Stimulated activated CD8-positive, alpha-beta memory T cell treated with anti-CD3 and anti-CD28 coated beads, Interleukin-15, amount 100 ng/mL, for 24 hours (primary cell): ENCODE measurements around the gene TRIP13.
"Not testable (repeated sequence)": the region's sequence is repeated elsewhere in the genome, so short reads cannot be mapped to it uniquely, and the experiment has no call there.

Experiments used
- DNase-seq: peaks from one replicate; pipeline ENCODE4 v3.0.0-alpha.2; 2020; ENCODE audit warnings: low read depth

Gene TRIP13

GRCh38 chr5:937151-937924 lies 44.7 kb downstream of the TRIP13 start:
- no peak for DNase-seq

GRCh38 chr5:939368-939767 lies 46.7 kb downstream of the TRIP13 start:
- no peak for DNase-seq

DNA sequence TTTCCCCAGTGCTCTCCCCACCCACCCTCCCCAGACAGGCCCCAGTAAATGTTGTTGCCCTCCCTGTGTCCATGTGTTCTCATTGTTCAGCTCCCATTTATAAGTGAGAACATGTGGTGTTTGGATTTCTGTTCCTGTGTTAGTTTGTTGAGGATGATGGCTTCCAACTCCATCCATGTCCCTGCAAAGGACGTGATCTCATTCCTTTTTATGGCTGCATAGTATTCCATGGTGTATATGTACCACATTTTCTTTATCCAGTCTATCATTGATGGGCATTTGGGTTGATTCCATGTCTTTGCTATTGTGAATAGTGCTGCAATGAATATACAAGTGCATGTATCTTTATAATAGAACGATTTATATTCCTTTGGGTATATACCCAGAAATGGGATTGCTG lies 48.1 kb downstream of the TRIP13 start:
- DNase-seq = not testable (repeated sequence)

DNA sequence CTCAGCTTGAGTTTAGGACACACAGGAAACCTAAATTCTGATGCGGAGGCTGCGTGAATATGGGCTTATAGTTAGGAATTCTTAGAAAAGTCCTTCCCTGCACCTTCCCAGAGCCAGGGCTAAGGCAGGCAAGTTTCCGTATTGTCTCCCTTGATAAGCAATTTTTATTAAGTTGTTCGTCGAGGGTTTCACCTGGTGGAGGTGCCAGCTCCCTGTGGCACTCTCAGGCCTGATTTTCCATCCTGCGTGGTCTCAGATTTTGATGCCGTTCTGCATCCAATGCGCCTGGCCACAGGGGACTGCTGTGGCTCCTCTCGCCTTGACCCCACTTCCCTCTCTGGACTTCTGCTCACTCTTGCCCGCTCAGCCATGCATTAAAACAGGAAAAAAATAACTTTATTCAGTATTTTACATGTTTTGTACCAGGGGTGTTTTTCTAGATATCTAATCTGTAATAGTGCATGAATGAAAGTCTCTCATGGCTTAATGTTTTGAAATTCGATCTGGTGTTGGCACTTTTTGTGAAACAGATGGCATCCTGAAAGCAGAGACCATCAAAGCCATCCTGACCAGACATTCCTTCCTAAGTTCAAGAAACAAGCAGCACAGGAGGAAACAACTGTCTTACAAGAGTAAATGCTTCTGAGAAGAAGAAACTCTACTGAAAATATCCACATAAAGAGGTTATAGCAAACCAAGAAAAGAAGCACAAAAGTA lies 50.7 kb downstream of the TRIP13 start:
- no peak for DNase-seq

DNA sequence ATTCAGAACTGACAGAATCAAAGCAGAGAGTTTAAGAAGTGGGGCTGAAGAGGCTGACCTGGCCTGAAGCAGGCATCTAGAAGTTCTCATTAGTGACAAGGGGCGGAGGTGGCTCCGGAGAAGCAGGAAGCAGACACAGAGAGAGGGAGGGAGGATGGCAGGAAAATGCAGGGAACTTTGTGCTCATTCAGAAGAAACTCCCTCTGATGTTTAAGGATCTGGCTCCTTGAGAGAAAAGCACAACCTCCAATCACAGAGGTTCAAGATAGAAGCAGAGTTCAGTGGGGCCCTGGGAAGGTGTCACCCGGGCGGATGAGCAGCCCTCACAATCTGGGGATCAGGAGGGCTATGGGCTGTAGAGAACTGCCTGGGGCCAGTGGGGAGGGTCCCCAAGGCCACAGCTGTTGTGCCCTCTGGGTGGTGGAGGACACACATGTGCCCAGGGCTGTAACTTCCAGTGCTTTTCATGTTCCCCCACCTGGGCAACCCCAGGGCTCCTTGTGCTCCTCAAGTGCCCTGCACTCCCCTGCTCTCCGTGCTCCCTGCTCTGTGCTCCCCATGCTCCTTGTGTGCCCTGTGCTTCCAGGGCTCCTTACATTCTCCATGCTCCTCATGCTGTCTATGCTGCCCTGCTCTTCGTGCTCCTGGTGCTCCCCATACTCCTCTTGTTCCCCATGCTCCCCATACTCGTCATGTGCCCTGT lies 51.4 kb downstream of the TRIP13 start:
- no peak for DNase-seq

- DNase-seq = no peak
Observed at GRCh38 chr5:944621-944927, 51.9 kb downstream of the TRIP13 start.

DNA sequence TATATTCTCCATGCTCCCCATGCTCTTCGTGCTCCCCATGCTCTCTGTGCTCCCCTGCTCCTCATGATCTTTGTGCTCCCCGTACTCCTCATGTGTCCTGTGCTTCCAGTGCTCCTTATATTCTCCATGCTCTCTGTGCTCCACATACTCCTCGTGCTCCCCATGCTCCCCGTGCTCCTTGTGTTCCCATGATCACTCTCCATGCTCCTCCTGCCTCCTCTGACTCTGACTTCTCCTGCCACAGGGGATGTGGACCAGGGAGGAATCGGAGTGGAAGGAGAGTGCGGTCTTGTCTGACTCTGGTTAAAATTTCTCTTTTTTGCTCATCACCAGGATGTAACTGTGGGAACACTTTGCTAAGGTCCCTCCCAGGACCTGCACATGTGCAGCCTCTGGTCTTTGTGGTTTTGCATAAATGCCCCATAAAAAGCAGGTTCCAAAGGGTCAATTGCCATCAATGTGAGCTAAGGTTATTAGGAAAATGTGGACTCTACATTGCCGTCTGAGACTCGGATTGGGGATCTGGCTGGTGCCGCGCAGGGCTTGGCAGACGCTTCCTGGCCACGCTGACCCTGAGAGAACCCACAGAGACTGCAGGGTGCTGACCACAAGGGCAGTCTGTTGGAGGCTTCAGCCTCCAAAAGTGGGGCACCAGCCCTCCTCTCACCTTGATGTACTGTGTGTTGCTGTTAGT lies 52.5 kb downstream of the TRIP13 start:
- no peak for DNase-seq

DNA sequence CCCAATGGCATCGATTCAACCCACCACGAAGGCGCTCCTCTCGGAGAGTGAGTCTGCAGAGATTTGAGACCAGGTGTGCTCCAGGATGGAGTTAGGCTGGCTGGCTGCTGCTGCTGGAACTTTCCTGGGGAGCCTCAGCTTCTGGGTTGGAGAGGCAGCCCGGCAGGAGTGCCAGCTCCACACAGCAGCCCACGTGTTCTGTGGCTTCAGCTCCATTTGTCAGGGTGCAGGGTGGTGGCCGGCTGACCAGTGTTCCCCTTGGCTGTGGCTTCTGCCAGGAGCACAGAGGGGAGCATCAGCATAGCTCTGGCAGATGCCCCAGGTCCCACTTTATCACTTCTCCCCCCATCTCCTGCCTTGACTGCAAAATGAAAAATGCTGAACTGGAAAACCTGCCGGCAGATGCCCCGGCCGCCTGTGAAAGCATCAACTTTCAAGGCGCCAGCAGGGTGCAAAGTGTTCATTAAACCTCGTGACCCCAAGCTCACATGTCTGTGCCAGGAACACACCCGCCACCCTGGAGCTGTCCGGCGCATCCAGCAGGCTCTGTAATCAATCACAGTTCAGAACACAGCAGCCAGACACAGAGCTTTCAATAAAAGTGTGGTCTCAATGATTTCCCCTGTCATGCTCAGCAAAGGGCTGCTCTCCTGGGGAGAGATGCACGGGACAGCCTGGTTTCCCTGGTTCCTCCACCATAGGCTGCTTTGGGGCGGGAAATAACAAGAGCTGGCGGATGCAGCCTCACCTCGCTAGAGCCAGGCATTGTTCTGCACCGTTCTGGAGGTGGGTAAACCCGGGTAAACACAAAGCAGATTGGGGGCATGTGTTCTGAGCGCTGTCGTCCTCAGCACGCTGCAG lies 53.2 kb downstream of the TRIP13 start:
- DNase-seq = no peak

- no peak for DNase-seq
Observed at GRCh38 chr5:946720-947625, 54.3 kb downstream of the TRIP13 start.

DNA sequence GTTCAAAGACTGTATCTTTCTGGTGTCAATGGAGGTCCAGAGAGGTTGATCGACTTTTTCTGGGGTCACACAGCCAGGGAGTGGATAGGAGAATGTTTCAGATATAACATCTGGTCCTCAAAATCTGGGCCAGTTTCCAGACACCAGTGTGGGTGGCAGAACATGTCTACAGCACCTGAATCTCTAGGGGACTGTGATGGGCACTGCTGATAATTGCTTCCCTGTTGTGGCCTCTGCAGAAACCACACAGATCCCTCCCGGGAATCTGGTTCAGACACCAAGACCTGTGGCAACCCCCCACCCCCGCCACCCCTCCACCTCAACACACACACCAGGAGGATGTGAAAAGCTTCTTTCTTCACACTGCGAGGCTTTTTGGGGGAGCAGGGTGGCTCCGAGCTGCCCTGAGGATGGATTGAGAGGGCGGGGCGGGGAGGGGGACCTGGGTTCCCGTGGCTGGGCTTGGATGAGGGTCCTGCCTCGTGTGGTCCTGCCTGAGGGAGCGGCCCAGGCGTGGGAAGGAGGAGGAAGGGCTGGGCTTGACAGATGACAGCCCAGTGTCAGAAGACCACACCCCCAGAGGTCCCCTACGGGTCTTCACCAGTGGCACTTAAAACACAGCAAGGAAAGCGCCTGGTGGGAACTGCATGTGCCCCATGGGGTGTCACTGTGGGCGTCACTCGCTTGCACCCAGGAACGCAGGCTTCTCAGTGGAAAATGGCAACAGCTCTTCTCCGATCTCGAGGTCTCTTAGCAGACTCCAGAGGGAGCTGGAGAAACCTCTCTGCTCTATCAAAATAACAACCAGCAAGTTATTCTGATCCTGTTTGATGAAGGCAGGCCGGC lies 55.2 kb downstream of the TRIP13 start:
- DNase-seq = no peak

DNA sequence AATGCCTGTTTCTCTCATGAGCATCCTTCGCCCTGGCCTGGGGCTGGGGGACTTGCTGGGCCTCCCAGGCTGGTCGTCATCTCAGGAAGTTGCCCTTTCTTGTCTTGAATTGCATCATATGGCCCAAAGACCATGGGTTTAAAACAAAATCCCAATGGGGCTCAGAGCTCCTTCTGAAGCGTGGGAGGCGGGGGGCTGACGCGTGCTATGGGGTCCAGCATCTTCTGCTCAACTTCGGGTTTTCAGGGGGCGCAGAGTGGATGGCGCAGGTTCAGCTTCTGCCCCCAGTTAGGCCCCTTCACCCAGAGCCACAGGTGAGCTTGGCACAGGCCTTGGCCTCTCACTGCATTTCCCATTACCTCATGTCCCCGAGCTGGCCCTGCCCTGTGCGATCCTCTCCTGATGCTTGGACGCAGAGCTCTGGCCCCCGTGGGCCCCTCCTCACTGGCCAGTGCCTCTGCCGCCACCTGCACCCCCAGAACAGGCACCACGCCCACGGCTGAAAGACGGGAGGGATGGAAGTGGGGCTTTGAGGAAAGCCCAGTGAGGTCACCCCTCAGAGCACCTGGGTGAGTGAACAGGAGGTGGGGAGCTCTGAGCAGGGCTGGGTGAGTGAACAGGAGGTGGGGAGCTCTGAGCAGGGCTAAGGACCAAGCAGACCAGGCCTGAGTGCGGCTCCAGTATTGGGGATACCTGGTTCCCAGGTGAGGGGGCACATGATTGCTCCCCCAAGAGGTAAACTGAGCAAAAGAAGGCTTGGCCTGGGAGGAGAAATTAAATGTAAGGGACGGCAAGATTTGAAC lies 56.0 kb downstream of the TRIP13 start:
- DNase-seq = no peak

DNA sequence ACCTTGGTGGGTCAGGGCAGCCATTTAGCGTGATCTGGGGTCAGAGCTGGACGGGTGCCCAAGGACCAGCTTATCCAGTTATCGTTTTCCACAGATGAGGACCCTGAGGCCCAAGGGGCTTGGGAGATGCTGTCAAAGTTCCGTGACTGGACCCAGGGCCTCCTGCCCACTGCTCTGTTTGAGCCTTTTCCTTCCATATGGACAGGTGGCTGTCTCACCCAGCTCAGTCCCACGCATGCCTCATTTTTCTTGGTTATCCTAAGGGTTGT lies 56.5 kb downstream of the TRIP13 start:
- no peak for DNase-seq

DNA sequence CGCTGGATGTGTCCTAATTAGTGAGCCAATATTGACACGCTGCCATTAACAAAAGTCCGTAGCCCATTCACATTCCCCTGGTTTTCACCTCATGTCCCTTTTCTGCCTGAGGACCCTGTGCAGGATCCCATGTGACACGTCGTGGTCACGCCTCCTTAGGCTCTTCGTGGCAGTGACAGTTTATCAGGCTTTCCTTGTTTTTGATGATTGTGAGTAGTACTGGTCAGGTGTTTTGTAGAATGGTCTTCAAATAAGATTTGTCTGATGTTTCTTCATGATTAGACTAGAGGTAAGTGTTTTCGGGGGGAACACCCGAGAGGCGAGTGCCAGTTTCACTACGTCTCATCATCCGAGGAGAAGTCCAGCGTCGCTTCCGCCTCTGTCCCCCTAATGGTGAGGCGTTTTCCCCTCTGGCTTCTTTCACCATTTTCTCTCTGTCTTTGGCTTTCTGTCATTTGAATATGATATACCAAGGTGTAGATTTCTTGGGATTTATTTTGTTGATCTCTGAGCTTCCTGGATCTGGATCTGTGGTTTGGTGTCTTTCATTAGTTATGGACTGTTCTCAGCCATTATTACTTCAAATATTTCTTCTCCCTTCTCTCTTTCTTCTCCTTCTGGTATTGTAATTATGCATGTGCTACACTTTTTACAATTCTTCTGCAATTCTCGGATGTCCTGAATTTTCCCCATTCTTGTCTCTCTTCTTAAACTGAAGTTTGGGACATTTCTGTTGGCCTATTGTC lies 57.3 kb downstream of the TRIP13 start:
- DNase-seq = no peak

DNA sequence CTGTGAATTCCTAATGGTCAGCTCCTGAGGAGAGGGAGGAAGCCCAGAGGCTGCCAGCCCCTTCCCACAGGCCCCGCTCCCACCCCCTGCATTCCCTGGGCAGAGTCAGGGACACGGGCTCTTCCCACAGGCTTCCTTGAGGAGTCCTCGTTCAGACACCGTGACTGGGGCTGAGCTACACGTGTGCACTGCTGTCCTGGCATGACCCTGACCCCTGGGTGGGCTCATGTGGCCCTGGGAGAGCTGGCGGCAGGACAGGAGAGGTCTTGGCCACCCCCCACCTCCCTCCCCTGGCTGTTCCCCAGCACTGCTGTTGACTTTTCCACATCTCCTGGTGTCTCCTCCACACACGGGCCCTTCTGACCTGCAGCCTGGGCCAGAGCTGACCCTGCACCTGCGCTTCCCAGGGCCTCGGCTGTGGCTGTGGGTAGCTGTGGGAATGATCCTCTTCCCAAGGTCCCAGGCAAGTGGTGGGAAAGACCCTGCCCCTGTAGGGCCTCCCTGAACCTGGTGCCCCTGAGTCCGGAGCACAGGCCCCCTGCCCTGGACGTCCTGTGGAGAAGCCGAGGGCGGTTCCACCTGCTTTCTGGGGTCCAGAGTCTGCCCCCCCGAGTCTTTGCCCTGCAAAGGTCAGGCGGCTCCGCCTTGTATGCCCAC lies 59.4 kb downstream of the TRIP13 start:
- no peak for DNase-seq

- no peak for DNase-seq
Observed at GRCh38 chr5:952597-953271, 60.0 kb downstream of the TRIP13 start.

GRCh38 chr5:953535-954449 lies 61.1 kb downstream of the TRIP13 start:
- DNase-seq = no peak
